ENCODE results near the gene SNAPC3.
"Not testable (repeated sequence)": the region's sequence is repeated elsewhere in the genome, so short reads cannot be mapped to it uniquely, and the experiment has no call there.

Gene SNAPC3

GRCh38 chr9:15422372-15423230 is at the start of gene SNAPC3:
SNAPC3 (plus strand) TSS chr9:15422876; CDS start chr9:15422880, 4 bp downstream.
- DNase-seq: peak; percentile 92 to 94

DNA sequence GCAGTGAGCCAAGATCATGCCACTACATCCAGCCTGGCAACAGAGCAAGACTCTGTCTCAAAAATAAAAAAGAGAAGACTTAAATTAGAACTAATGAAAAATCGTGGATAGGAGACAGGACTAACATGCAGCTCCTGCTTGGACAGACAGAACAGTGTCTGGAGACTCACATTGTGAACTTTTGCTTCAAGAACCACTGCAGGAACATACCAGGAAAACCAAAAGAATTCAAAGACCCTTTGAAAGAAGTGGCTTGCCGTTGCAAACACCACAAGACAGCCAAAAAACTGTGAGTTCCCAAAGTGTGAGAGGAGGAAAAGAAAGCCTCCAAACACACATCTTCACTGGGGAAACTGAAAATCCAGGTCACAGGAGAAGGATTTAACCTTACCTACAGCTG is 48.8 kb upstream of the SNAPC3 start:
- DNase-seq: no peak

- DNase-seq: no peak
These were observed 48.4 kb upstream of the SNAPC3 start for GRCh38 chr9:15374310-15374709.

DNA sequence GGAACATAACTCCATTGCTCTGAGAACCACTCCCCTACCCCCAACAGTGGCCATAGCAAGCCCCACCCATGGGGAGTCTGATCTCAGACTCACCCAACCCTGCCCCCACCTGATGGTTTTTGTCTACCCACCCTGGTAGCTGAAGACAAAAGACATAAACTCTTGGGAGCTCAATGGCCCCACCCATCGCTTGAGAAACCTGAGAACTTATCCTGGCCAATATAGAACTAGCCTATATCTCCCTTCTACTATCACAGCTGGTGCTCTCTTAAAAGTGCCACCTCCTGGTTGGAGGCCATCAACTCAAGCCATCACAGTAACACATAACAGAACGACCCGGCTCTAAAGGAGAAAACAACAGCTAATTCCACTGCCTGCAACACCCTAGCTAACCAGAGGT is 47.9 kb upstream of the SNAPC3 start:
- DNase-seq: no peak

GRCh38 chr9:15377625-15378540 is 44.8 kb upstream of the SNAPC3 start:
- no peak for DNase-seq

DNA sequence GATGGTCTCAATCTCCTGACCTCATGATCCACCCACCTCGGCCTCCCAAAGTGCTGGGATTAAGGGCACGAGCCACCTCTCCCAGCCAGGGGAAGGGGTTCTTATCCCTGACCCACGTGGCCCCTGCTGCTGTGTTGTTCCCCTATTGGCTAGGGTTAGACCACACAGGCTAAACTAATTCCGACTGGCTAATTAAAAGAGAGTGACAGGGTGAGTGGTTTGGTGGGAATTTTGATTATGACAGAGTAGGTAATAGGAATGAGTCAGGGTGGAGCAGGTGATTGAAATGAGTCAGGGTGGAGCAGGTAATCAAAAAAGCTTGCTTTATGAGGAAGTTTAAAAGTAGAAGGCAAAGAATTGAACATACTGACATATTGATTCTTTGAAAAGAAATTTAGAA is 43.4 kb upstream of the SNAPC3 start:
- DNase-seq: not testable (repeated sequence)

DNA sequence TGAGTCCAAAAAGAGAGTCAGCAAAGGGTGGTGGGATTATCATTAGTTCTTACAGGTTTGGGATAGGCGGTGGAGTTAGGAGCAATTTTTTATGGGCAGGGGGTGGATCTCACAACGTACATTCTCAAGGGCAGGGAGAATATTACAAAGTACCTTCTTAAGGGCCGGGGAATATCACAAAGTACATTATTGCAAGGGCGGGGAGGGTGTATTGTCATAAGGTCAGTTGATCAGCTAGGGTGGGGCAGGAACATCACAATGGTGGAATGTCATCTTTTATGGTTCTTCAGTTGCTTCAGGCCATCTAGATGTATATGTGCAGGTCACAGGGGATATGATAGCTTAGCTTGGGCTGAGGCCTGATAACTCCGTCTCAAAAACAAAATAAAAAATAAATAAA is 42.8 kb upstream of the SNAPC3 start:
- DNase-seq: not testable (repeated sequence)

- no peak for DNase-seq
These were observed 41.2 kb upstream of the SNAPC3 start for GRCh38 chr9:15381491-15381890.

GRCh38 chr9:15386465-15386864 is 36.2 kb upstream of the SNAPC3 start:
- no peak for DNase-seq

- no peak for DNase-seq
These were observed 33.5 kb upstream of the SNAPC3 start for GRCh38 chr9:15389173-15389572.

DNA sequence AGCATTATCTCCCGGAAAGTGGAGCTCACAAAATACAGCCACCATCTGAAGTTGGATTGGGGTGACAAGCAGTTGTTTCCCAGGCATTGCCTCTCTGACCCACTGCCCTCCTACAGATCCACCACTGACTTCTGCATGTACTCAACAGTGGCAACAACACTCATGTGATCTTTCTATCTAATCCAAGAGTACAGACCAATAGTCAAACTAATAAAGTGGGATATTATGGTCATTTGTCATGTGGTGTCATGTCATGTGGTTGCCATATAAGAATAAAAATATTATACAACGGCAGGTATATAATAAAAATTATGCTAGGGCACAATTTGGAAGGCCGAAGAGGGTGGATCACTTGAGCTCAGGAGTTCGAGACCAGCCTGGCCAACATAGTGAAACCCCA is 33.0 kb upstream of the SNAPC3 start:
- no peak for DNase-seq

- DNase-seq: no peak
These were observed 32.5 kb upstream of the SNAPC3 start for GRCh38 chr9:15390201-15390600.

GRCh38 chr9:15392363-15392762 is 30.3 kb upstream of the SNAPC3 start:
- DNase-seq: no peak

DNA sequence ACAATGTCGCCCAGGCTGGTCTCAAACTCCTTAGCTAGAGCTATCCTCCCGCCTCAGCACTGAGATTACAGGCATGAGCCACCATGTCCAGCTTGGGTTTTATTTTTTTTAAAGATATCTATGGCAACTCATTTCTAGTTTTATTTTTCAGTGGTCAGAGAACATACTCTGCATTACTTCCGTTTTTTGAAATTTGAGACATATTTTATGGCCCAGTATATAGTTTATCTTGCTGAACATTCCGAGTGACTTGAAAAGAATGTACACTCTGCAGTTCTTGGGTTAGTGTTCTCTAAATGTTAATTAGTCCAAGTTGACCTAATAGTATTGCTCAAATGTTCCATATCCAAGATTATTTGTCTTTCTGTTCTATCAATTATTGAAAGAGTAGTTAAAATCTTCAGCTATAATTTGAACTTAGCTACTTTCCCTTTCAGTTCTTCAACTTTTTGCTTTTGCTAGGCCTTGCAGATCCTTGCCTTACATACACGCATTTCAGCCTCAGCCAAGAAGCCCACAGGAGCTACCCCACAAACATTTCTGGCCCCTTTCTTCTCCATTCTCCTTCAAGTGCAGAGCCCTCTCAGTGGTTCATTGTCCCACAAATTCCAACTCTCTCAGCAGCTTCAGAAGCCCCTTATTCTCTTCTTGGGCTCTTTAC is 22.3 kb upstream of the SNAPC3 start:
- DNase-seq: no peak

DNA sequence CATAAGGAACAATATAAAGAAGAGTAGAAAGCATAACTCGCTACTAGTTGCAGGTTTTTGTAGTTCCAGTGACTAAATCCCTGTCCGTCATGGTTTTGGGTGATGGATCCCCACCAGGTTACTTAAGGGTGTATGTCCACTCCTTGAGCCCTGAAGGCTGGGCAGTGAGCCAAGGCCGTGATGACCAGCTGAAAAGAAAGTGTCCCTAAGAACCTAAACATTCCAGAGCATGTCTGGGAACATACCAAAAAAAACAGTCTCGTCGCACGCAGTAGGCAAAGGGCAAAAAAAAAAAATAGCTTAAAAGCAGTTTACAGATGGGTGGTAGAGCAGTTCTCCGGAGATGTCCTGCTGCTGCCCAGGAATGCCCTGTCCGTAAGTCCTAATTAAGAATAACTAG is 21.4 kb upstream of the SNAPC3 start:
- no peak for DNase-seq

DNA sequence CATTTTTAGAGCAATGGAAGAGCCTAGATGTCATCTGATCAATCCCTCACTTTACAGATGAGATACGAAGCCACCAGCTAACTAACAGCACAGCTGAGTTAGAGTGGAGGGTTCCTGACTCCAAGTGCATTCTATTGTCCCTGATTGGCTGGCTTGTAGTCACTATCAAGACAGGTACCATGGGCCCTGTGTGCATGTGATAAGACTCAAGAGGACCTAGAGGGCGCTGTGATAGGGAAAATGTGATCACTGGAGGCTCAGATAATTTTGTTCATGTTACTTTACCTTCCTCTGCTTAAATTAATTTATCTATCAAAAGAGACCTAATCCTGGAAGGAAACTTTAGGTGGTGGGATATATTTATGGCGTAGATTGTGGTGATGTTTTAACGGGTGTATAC is 19.5 kb upstream of the SNAPC3 start:
- DNase-seq: no peak

- no peak for DNase-seq
These were observed 18.5 kb upstream of the SNAPC3 start for GRCh38 chr9:15404171-15404570.

DNA sequence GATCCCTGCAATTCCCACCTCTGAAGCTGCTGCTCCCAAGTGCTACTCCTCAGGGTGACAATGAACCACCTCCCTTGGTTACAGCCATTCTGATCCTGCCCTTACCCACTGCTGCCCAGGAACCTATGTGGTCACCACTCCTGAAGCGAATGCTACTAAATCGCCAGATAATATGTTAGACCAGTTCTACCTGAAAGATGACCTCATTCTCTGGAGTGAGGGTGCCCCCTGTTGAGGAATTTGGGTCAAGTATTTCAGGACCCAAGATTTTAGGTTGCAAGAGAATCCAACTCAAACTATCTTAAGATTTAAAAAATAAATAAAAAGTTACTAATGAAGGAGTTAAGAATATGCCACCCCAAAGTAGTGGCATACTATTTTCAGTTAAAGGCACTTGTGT is 5.8 kb upstream of the SNAPC3 start:
- peak; percentile 20 to 56 for DNase-seq

- DNase-seq: no peak
These were observed 5.0 kb upstream of the SNAPC3 start for GRCh38 chr9:15417626-15418025.

DNA sequence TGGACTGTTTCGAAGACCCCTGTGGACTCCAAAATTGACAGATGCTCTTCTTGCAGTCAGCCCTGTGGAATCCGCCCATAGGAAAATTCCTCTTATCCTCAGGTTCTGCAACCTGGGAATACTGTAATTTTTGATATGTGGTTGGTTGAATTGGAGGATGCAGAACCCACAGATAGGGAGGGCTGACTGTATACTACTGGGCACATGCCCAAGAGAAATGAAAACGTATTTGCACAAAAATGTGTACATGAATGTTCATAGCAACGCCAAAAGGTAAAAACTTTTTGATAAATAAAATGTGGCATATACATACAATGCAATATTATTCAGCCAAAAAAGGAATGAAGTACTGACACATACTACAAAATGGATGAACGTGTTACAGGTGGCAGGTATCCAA is 1.9 kb upstream of the SNAPC3 start:
- DNase-seq: no peak

GRCh38 chr9:15421532-15421931 is 1.1 kb upstream of the SNAPC3 start:
- no peak for DNase-seq

- DNase-seq: no peak
These were observed 695 bp upstream of the SNAPC3 start for GRCh38 chr9:15421990-15422371.

- DNase-seq: peak in 1 of 2 donors; percentile 7
These were observed 732 bp downstream of the SNAPC3 start for GRCh38 chr9:15423231-15423985.
